H1 (cell line): ENCODE data around the gene SNAPIN. TPM values are rescaled to one million over a fixed set of nuclear protein-coding genes. Genes with fewer than 3 reads are reported as not detected.

ENCODE experiments used
- CTCF ChIA-PET: fragments of 300-600 bp; sonication (Branson Sonifier 250); formaldehyde crosslinking; loops from one replicate; lab custom pipeline; 2021; ENCODE audit not compliant: partially characterized antibody; lab: Charles Lee
- POLR2A ChIA-PET: fragments of 300-600 bp; sonication (Branson Sonifier 250); formaldehyde crosslinking; loops from one replicate; lab custom pipeline; 2021; ENCODE audit warnings: inconsistent platforms; ENCODE audit not compliant: partially characterized antibody; lab: Charles Lee
- DNase-seq, 2 experiments: peaks; one replicate each; pipeline versions ENCODE4 v3.0.0 to v3.0.0-alpha.2; 2010 to 2022; ENCODE audit warnings: low spot score in 2 of 2, low read depth in 1 of 2, mixed read lengths in 1 of 2
- FAIRE-seq: peaks from 2 replicates; lab custom pipeline; 2011; peaks lifted over from hg19 to GRCh38; lab: Jason Lieb, UNC
- H2AFZ ChIP-seq: 2 replicates; pipeline ENCODE4 v1.8.1; 2012; ENCODE audit warnings: low read length, inconsistent platforms
- H2AK5ac ChIP-seq: 2 replicates; pipeline ENCODE4 v1.6.1; 2013; ENCODE audit warnings: low read depth, low read length
- H2BK120ac ChIP-seq: replicated peaks from 2 replicates; pipeline ENCODE3; 2013; ENCODE audit warnings: low read depth, low read length, inconsistent platforms
- H2BK12ac ChIP-seq: 2 replicates; pipeline ENCODE4 v1.6.1; 2013; ENCODE audit warnings: low read depth, low read length
- H2BK15ac ChIP-seq: 2 replicates; pipeline ENCODE4 v1.6.1; 2013; ENCODE audit warnings: low read length
- H2BK20ac ChIP-seq: 2 replicates; pipeline ENCODE4 v1.6.1; 2013; ENCODE audit warnings: low read length
- H2BK5ac ChIP-seq: 2 replicates; pipeline ENCODE4 v1.6.1; 2013; ENCODE audit warnings: low read depth, low read length
- H3K14ac ChIP-seq: 2 replicates; pipeline ENCODE4 v1.6.1; 2013; ENCODE audit warnings: inconsistent platforms; ENCODE audit not compliant: insufficient read length
- H3K18ac ChIP-seq: 2 replicates; pipeline ENCODE4 v1.6.1; 2013; ENCODE audit warnings: low read length; ENCODE audit errors: extremely low read depth
- H3K23ac ChIP-seq: 2 replicates; pipeline ENCODE4 v1.6.1; 2013; ENCODE audit warnings: inconsistent platforms; ENCODE audit not compliant: insufficient read length
- H3K23me2 ChIP-seq: 2 replicates; pipeline ENCODE4 v1.6.1; 2013; ENCODE audit warnings: low read depth, low read length
- H3K27ac ChIP-seq: 2 replicates; pipeline ENCODE4 v1.6.1; 2011; ENCODE audit warnings: low read depth, low read length, inconsistent platforms
- H3K27me3 ChIP-seq, 4 experiments: replicated peaks in 1 of 4; 1 replicate in 1 of 4; 2 replicates in 3 of 4; pipeline versions ENCODE4 v1.6.1 to v1.8.1; 2011 to 2013; ENCODE audit warnings: low read length in 3 of 4, mild to moderate bottlenecking in 3 of 4, inconsistent platforms in 2 of 4, mixed read lengths in 2 of 4, moderate library complexity in 1 of 4; ENCODE audit not compliant: control insufficient read depth in 3 of 4, insufficient read depth in 3 of 4; ENCODE audit errors: extremely low read depth in 1 of 4
- H3K36me3 ChIP-seq, 4 experiments: 2 replicates each; pipeline versions ENCODE4 v1.6.1 to v1.8.1; 2011 to 2013; ENCODE audit warnings: mild to moderate bottlenecking in 4 of 4, low read length in 3 of 4, moderate library complexity in 2 of 4, control low read depth in 1 of 4, inconsistent platforms in 1 of 4; ENCODE audit not compliant: insufficient read depth in 4 of 4, control insufficient read depth in 2 of 4
- H3K4ac ChIP-seq: replicated peaks from 2 replicates; pipeline ENCODE3; 2013; ENCODE audit warnings: low read length, low read depth, mixed read lengths, inconsistent platforms; ENCODE audit not compliant: insufficient read length
- H3K4me1 ChIP-seq, 4 experiments: replicated peaks in 1 of 4; 1 replicate in 1 of 4; 2 replicates in 3 of 4; pipeline versions ENCODE4 v1.6.1 to v1.8.1; 2011 to 2013; ENCODE audit warnings: low read length in 3 of 4, inconsistent platforms in 2 of 4, mixed read lengths in 1 of 4; ENCODE audit not compliant: insufficient read depth in 4 of 4, control insufficient read depth in 3 of 4
- H3K4me2 ChIP-seq, 2 experiments: 2 replicates each; pipeline versions ENCODE4 v1.6.1 to v1.8.1; 2011 to 2013; ENCODE audit warnings: low read depth in 2 of 2, low read length in 2 of 2, control low read depth in 1 of 2, inconsistent platforms in 1 of 2, mild to moderate bottlenecking in 1 of 2; ENCODE audit not compliant: insufficient read depth in 1 of 2
- H3K4me3 ChIP-seq, 4 experiments: fragments of 200-600, 300-600 bp in 1 of 4; sonication (generic), shearing (Covaris generic), sonication (Bioruptor Twin) in 1 of 4; 2 replicates each; pipeline versions ENCODE4 v1.5.1 to v1.8.1; 2011 to 2016; ENCODE audit warnings: low read length in 4 of 4, low read depth in 3 of 4, control low read depth in 2 of 4, inconsistent platforms in 2 of 4, mild to moderate bottlenecking in 2 of 4, mixed read lengths in 1 of 4, moderate library complexity in 1 of 4; ENCODE audit not compliant: insufficient read depth in 2 of 4; ENCODE audit errors: extremely low read depth in 1 of 4
- H3K56ac ChIP-seq: replicated peaks from 2 replicates; pipeline ENCODE3; 2013; ENCODE audit warnings: low read depth, mild to moderate bottlenecking, mixed read lengths, low read length, inconsistent platforms; ENCODE audit not compliant: insufficient read length
- H3K79me1 ChIP-seq: 2 replicates; pipeline ENCODE4 v1.6.1; 2013; ENCODE audit warnings: low read depth, low read length, control low read depth
- H3K79me2 ChIP-seq, 2 experiments: 2 replicates each; pipeline versions ENCODE4 v1.6.1 to v1.8.1; 2012 to 2013; ENCODE audit warnings: low read length in 2 of 2, mild to moderate bottlenecking in 2 of 2, inconsistent platforms in 1 of 2; ENCODE audit not compliant: insufficient read depth in 2 of 2, control insufficient read depth in 1 of 2
- H3K9ac ChIP-seq, 4 experiments: replicated peaks in 1 of 4; 1 replicate in 1 of 4; 2 replicates in 3 of 4; pipeline versions ENCODE4 v1.6.1 to v1.8.1; 2011 to 2013; ENCODE audit warnings: low read depth in 3 of 4, low read length in 3 of 4, control low read depth in 2 of 4, mild to moderate bottlenecking in 2 of 4, moderate library complexity in 2 of 4, inconsistent platforms in 1 of 4; ENCODE audit errors: extremely low read depth in 1 of 4
- H3K9me3 ChIP-seq, 2 experiments: 2 replicates each; pipeline versions ENCODE4 v1.6.1 to v1.8.1; 2012 to 2013; ENCODE audit warnings: mild to moderate bottlenecking in 2 of 2, moderate library complexity in 2 of 2, control low read depth in 1 of 2, inconsistent platforms in 1 of 2, low read depth in 1 of 2, low read length in 1 of 2, mixed read lengths in 1 of 2; ENCODE audit not compliant: insufficient read depth in 2 of 2
- H4K20me1 ChIP-seq, 2 experiments: replicated peaks in 1 of 2; 2 replicates each; pipeline versions ENCODE3 to v1.8.1; 2011 to 2013; ENCODE audit warnings: inconsistent platforms in 2 of 2, low read length in 2 of 2, mild to moderate bottlenecking in 1 of 2; ENCODE audit not compliant: insufficient read depth in 2 of 2, control insufficient read depth in 1 of 2
- H4K5ac ChIP-seq: 2 replicates; pipeline ENCODE4 v1.6.1; 2013; ENCODE audit warnings: low read length, low read depth, mixed read lengths, inconsistent platforms; ENCODE audit not compliant: insufficient read length
- H4K8ac ChIP-seq: 2 replicates; pipeline ENCODE4 v1.8.0; 2013; ENCODE audit warnings: mild to moderate bottlenecking, moderate library complexity, low read length, inconsistent platforms; ENCODE audit not compliant: insufficient read depth; ENCODE audit errors: extremely low read depth
- H4K91ac ChIP-seq: replicated peaks from 2 replicates; pipeline ENCODE3; 2013; ENCODE audit warnings: low read length, mixed read lengths, inconsistent platforms; ENCODE audit not compliant: insufficient read length
- BACH1 ChIP-seq: IDR thresholded peaks from 2 replicates; pipeline ENCODE4 v1.6.1; 2012; ENCODE audit warnings: low read length, improper control_type of control experiment
- CBX8 ChIP-seq: fragments of 300-800, 300-1000 bp; sonication (generic); IDR thresholded peaks from 2 replicates; pipeline ENCODE4 v1.7.1; 2016; ENCODE audit warnings: low read depth, low read length, borderline replicate concordance
- CHD1 ChIP-seq: IDR thresholded peaks from 2 replicates; pipeline ENCODE4 v1.6.1; 2012; ENCODE audit warnings: low read depth, low read length, improper control_type of control experiment
- CREB1 ChIP-seq: IDR thresholded peaks from 2 replicates; pipeline ENCODE4 v1.6.1; 2012; ENCODE audit warnings: inconsistent platforms
- EGR1 ChIP-seq: IDR thresholded peaks from 2 replicates; pipeline ENCODE4 v1.6.1; 2011; ENCODE audit warnings: low read depth, low read length, borderline replicate concordance
- EP300 ChIP-seq, 2 experiments: IDR thresholded peaks; 1 replicate in 1 of 2; 2 replicates in 1 of 2; pipeline ENCODE4 v1.6.1; 2011 to 2012; ENCODE audit warnings: low read depth in 2 of 2, low read length in 2 of 2, mild to moderate bottlenecking in 2 of 2, borderline replicate concordance in 1 of 2, inconsistent platforms in 1 of 2, moderate library complexity in 1 of 2
- FOSL1 ChIP-seq: IDR thresholded peaks from 2 replicates; pipeline ENCODE4 v1.6.1; 2011; ENCODE audit warnings: mild to moderate bottlenecking, low read depth, low read length, moderate library complexity; ENCODE audit not compliant: insufficient read depth
- RBBP5 ChIP-seq: IDR thresholded peaks from 2 replicates; pipeline ENCODE4 v1.7.1; 2012; ENCODE audit warnings: low read depth, mild to moderate bottlenecking, inconsistent platforms, low read length, moderate library complexity, borderline replicate concordance
- TEAD4 ChIP-seq: IDR thresholded peaks from 2 replicates; pipeline ENCODE4 v1.6.1; 2012; ENCODE audit warnings: low read depth, low read length, inconsistent platforms, mixed read lengths
- ZNF274 ChIP-seq: IDR thresholded peaks from 2 replicates; pipeline ENCODE4 v1.7.0; 2012; ENCODE audit warnings: low read length, borderline replicate concordance; ENCODE audit errors: extremely low read depth
- WGBS, 2 experiments: shearing (Covaris generic) in 1 of 2; methylation state at CpG; one replicate each; pipeline versions ENCODE4 v1.1.6 to v1.1.7; 2013 to 2015; ENCODE audit warnings: low lambda C conversion rate in 2 of 2, mixed read lengths in 2 of 2, inconsistent platforms in 1 of 2, low coverage in 1 of 2, missing lambda C conversion rate in 1 of 2; ENCODE audit not compliant: insufficient replicate concordance in 2 of 2, insufficient coverage in 1 of 2, insufficient read length in 1 of 2; ENCODE audit errors: extremely low coverage in 1 of 2, missing lambda C conversion rate in 1 of 2; 5-methylcytosine and 5-hydroxymethylcytosine counted together
- polyA plus RNA-seq, 7 experiments: library from polyadenylated mRNA; depleted of rRNA in 3 of 7; stranded (reverse) in 5 of 7; unstranded in 2 of 7; fragments of >200 nt in 5 of 7; fragments of 200-250 nt in 2 of 7; gene quantifications; 1 replicate in 5 of 7; 2 replicates in 1 of 7; 4 replicates in 1 of 7; pipeline versions ENCODE4 v1.2.1 to v1.2.3, GENCODE V29; 2011 to 2013; ENCODE audit warnings: missing spikeins in 2 of 7, mixed read lengths in 2 of 7
- total RNA-seq: library from RNA; stranded (reverse); fragmentation: NEBNext Ultra II Directional; extraction: Animal tissue kit (Norgen Biotek cat#: 25700); gene quantifications from 2 replicates; pipeline ENCODE4 v1.2.1, GENCODE V29; 2021
- TF ChIP-seq, protein P1 (sequence below): IDR thresholded peaks from 2 replicates; pipeline ENCODE4 v1.6.1; 2011; ENCODE audit warnings: low read depth, mild to moderate bottlenecking, low read length; ENCODE audit not compliant: insufficient read depth

The SNAPIN gene
- total and polyA plus RNA-seq, 2 of the 8 experiments (the other 6 are each of a cell fraction or from before 2014, with no cell fraction given) = 25.7 to 31.1 TPM

DNA sequence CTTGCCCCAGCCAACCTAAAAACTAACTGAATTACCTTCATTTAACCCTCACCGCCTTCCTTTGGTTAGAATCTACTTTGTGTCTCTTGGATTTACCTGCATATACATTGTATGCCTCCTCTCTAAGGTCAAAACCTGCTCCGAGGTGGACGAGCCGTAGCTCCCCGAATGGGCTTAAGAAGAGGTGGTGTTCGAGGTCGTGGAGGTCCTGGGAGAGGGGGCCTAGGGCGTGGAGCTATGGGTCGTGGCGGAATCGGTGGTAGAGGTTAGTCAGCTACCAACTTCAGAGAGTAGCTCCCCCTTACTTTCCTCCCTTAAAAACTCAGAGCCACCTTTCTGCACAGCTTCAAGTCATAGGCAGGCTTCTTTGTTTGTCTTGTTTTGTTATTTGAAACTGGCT lies 15.4 kb upstream of the SNAPIN start:
- H2BK20ac ChIP-seq = no peak overlapping the region
- POLR2A ChIA-PET = interaction anchor here (1.0 to 16.2 kb wide), 9 partner anchors 7 to 132 kb away, joined by 3 to 343 read pairs (median 6); partner anchors contain the start of genes CHTOP, ILF2, S100A1 and S100A13
- H3K4ac ChIP-seq = no peak overlapping the region
- H3K27ac ChIP-seq = no peak overlapping the region
- H3K14ac ChIP-seq = no peak overlapping the region
- peaks cover 0 to 3% (median 0%) of the 10 kb centered on the region in 4 experiments; a peak in 1 of 7 replicates for H3K4me1 ChIP-seq
- H3K56ac ChIP-seq = no peak overlapping the region
- H3K23me2 ChIP-seq = no peaks in the 10 kb centered on the region
- peaks cover 6 to 7% of the 10 kb centered on the region in 2 experiments for H4K20me1 ChIP-seq
- no peaks in the 10 kb centered on the region for H3K9me3 ChIP-seq
- TF ChIP-seq EP300 (IDR thresholded peaks at IDR 0.05; ENCODE audit: borderline replicate concordance in 1 of 2, low read depth in 2 of 2, low read length in 2 of 2) = no peak
- TF ChIP-seq CHD1 = no peak
- no peak for TF ChIP-seq BACH1
- no peak for TF ChIP-seq CBX8
- no peak for TF ChIP-seq ZNF274
- TF ChIP-seq FOSL1 = no peak
- no peak for TF ChIP-seq TEAD4
- TF ChIP-seq, protein P1, sequence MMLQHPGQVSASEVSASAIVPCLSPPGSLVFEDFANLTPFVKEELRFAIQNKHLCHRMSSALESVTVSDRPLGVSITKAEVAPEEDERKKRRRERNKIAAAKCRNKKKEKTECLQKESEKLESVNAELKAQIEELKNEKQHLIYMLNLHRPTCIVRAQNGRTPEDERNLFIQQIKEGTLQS = no peak
- no peak for TF ChIP-seq EGR1
- no peak for TF ChIP-seq RBBP5
- TF ChIP-seq CREB1 = no peak
- no peak overlapping the region for H2BK5ac ChIP-seq
- H3K36me3 ChIP-seq = peaks cover 46 to 80% (median 72%) of the 10 kb centered on the region in 4 experiments
- no peak overlapping the region for H2AFZ ChIP-seq
- H3K79me1 ChIP-seq = no peaks in the 10 kb centered on the region
- no peak overlapping the region for H2BK120ac ChIP-seq
- FAIRE-seq (no peak), DNase-seq (no peak)
- H3K9ac ChIP-seq = no peak overlapping the region
- no peak overlapping the region for H2BK15ac ChIP-seq
- no peak overlapping the region for H2BK12ac ChIP-seq
- H2AK5ac ChIP-seq = no peak overlapping the region
- CTCF ChIA-PET = interaction anchor here (0.7 to 1.7 kb wide), 8 partner anchors 9 to 321 kb away, joined by 3 to 4 read pairs (median 3); partner anchors contain the start of genes S100A1 and S100A13
- H4K5ac ChIP-seq = no peak overlapping the region
- peaks cover 0 to 12% of the 10 kb centered on the region in 2 experiments; a peak in 2 of 4 replicates for H3K79me2 ChIP-seq
- no peak overlapping the region for H4K91ac ChIP-seq
- no peak overlapping the region for H3K4me2 ChIP-seq
- no peak overlapping the region for H3K18ac ChIP-seq
- peak overlapping the region; percentile 66; the same call in 1 of the 2 replicates for H4K8ac ChIP-seq
- H3K27me3 ChIP-seq = no peaks in the 10 kb centered on the region
- 98% methylated on average over 11 of the region's 11 CpGs; no CpG with 5 or more reads in 1 of the 2 experiments for WGBS, 2 experiments
- H3K23ac ChIP-seq = no peak overlapping the region
- H3K4me3 ChIP-seq = no peak overlapping the region
